K562 (cell line): ENCODE data around the gene BID. TPM values are rescaled to one million over a fixed set of nuclear protein-coding genes. Genes with fewer than 3 reads are reported as not detected.

Experiments used
- CBFB ChIP-seq: sonication (generic); formaldehyde crosslinking; IDR thresholded peaks from 2 replicates; pipeline ENCODE4 v1.4.0; 2020; ENCODE audit warnings: mild to moderate bottlenecking, missing genetic modification reagents
- CBX3 ChIP-seq, 2 experiments: IDR thresholded peaks; 1 replicate in 1 of 2; 2 replicates in 1 of 2; pipeline ENCODE4 v1.6.1; 2012; ENCODE audit warnings: inconsistent platforms in 2 of 2, low read length in 2 of 2, borderline replicate concordance in 1 of 2, control low read depth in 1 of 2
- ELF4 ChIP-seq: fragments of 450-650 bp; formaldehyde crosslinking; IDR thresholded peaks from 2 replicates; pipeline ENCODE4 v1.4.0; 2022; ENCODE audit warnings: missing genetic modification characterization
- FOXA1 ChIP-seq: fragments of 450-650 bp; IDR thresholded peaks from 2 replicates; pipeline ENCODE4 v1.6.1; 2016; ENCODE audit warnings: mild to moderate bottlenecking, borderline replicate concordance
- HDAC1 ChIP-seq, 2 experiments: fragments of 450-650 bp; IDR thresholded peaks; 2 replicates each; pipeline ENCODE4 v1.6.1; 2016 to 2017; ENCODE audit warnings: inconsistent platforms in 1 of 2, mild to moderate bottlenecking in 1 of 2, moderate library complexity in 1 of 2
- IRF2 ChIP-seq: sonication (generic); formaldehyde crosslinking; IDR thresholded peaks from 2 replicates; pipeline ENCODE4 v1.8.1; 2022; ENCODE audit warnings: mild to moderate bottlenecking, missing genetic modification reagents
- KAT8 ChIP-seq: fragments of 450-650 bp; IDR thresholded peaks from 2 replicates; pipeline ENCODE4 v1.6.1; 2016; ENCODE audit warnings: low read depth, mild to moderate bottlenecking
- KHSRP ChIP-seq: fragments of 450-650 bp; IDR thresholded peaks from 2 replicates; pipeline ENCODE4 v1.6.1; 2017
- L3MBTL2 ChIP-seq: fragments of 450-650 bp; IDR thresholded peaks from 2 replicates; pipeline ENCODE4 v1.6.1; 2016; ENCODE audit warnings: mild to moderate bottlenecking, moderate library complexity
- MXI1 ChIP-seq: IDR thresholded peaks from 2 replicates; pipeline ENCODE4 v1.6.1; 2011; ENCODE audit warnings: low read depth, mild to moderate bottlenecking, improper control_type of control experiment, low read length
- NCOA4 ChIP-seq: fragments of 450-650 bp; IDR thresholded peaks from 2 replicates; pipeline ENCODE4 v1.6.1; 2018; ENCODE audit warnings: mild to moderate bottlenecking; ENCODE audit not compliant: partially characterized antibody
- NONO ChIP-seq, 2 experiments: fragments of 200-400 bp in 1 of 2; fragments of 450-650 bp in 1 of 2; formaldehyde crosslinking in 1 of 2; IDR thresholded peaks; 2 replicates each; pipeline ENCODE4 v1.6.1; 2017; ENCODE audit warnings: low read depth in 2 of 2, mild to moderate bottlenecking in 2 of 2, moderate library complexity in 2 of 2, low read length in 1 of 2
- NR1H2 ChIP-seq: sonication (generic); formaldehyde crosslinking; IDR thresholded peaks from 2 replicates; pipeline ENCODE4 v1.4.0; 2020; ENCODE audit warnings: mild to moderate bottlenecking, missing genetic modification reagents
- PHF8 ChIP-seq: fragments of 200-600 bp; sonication (generic); IDR thresholded peaks from 2 replicates; pipeline ENCODE4 v1.6.1; 2012; ENCODE audit warnings: mixed run types, mild to moderate bottlenecking, inconsistent platforms, low read length, moderate library complexity, borderline replicate concordance
- RB1 ChIP-seq: fragments of 450-650 bp; IDR thresholded peaks from 2 replicates; pipeline ENCODE4 v1.6.1; 2017; ENCODE audit warnings: low read depth, mild to moderate bottlenecking
- SETDB1 ChIP-seq: IDR thresholded peaks from one replicate; pipeline ENCODE4 v1.6.1; 2012; ENCODE audit warnings: low read length, control low read depth, inconsistent platforms
- SIN3B ChIP-seq: fragments of 450-650 bp; IDR thresholded peaks from 2 replicates; pipeline ENCODE4 v1.6.1; 2017; ENCODE audit warnings: low read depth, mild to moderate bottlenecking, moderate library complexity
- SREBF2 ChIP-seq: sonication (generic); formaldehyde crosslinking; IDR thresholded peaks from 2 replicates; pipeline ENCODE4 v1.4.0; 2020; ENCODE audit warnings: mild to moderate bottlenecking, missing genetic modification reagents
- STAT5A ChIP-seq: IDR thresholded peaks from 2 replicates; pipeline ENCODE4 v1.6.1; 2012; ENCODE audit warnings: low read length, inconsistent platforms, borderline replicate concordance
- ZNF121 ChIP-seq: sonication (generic); formaldehyde crosslinking; conservative IDR thresholded peaks from 2 replicates; pipeline ENCODE4 v1.8.0; 2022; ENCODE audit warnings: missing genetic modification reagents
- ZNF165 ChIP-seq: fragments of 250-450 bp; sonication (Bioruptor Pico); IDR thresholded peaks from 2 replicates; pipeline ENCODE4 v1.4.0; 2020; ENCODE audit warnings: borderline replicate concordance
- ZNF224 ChIP-seq: sonication (generic); formaldehyde crosslinking; IDR thresholded peaks from 2 replicates; pipeline ENCODE4 v1.8.0; 2022; ENCODE audit warnings: mild to moderate bottlenecking, missing genetic modification reagents
- polyA plus RNA-seq, 8 experiments: library from polyadenylated mRNA; depleted of rRNA in 4 of 8; stranded (reverse) in 5 of 8; unstranded in 3 of 8; fragments of >200 nt; fragmentation: Nextera tagmentation in 2 of 8; fragmentation: Illumina TruSeq in 1 of 8; extraction: Ambion mirVana in 2 of 8; extraction: Trizol in 1 of 8; gene quantifications; 2 replicates each; pipeline versions ENCODE4 v1.2.1 to v1.2.3, GENCODE V29; 2011 to 2014; ENCODE audit warnings: inconsistent platforms in 1 of 8, missing spikeins in 1 of 8
- total RNA-seq, 7 experiments: library from RNA; depleted of rRNA in 6 of 7; stranded (reverse); fragments of >200 nt in 6 of 7; fragmentation: Illumina TruSeq in 2 of 7; extraction: Trizol in 2 of 7; gene quantifications; 2 replicates each; pipeline versions ENCODE4 v1.2.1 to v1.2.3, GENCODE V29; 2011 to 2021; ENCODE audit warnings: low replicate concordance in 1 of 7
- TF ChIP-seq, protein P1 (sequence below), 3 experiments: IDR thresholded peaks in 2 of 3; conservative IDR thresholded peaks in 1 of 3; 2 replicates each; pipeline ENCODE4 v1.5.1; 2011 to 2012; ENCODE audit warnings: low read length in 3 of 3, mild to moderate bottlenecking in 3 of 3, control low read depth in 2 of 3, improper control_type of control experiment in 1 of 3, inconsistent platforms in 1 of 3, low read depth in 1 of 3, mixed read lengths in 1 of 3, moderate library complexity in 1 of 3; ENCODE audit not compliant: insufficient read depth in 2 of 3
- TF ChIP-seq, protein P2 (sequence below): fragments of 200-800 bp; sonication (Bioruptor generic); IDR thresholded peaks from 2 replicates; pipeline ENCODE4 v1.6.1; 2017; ENCODE audit warnings: missing genetic modification characterization, missing compliant biosample characterization
- TF ChIP-seq, protein P3 (sequence below): sonication (generic); formaldehyde crosslinking; IDR thresholded peaks from 2 replicates; pipeline ENCODE4 v1.8.1; 2023; ENCODE audit warnings: mild to moderate bottlenecking, missing genetic modification reagents, moderate library complexity

BID gene
- total and polyA plus RNA-seq, 9 of the 15 experiments (the other 6 are each of a cell fraction or from before 2014, with no cell fraction given), result 5.2 to 209 (median 63.7) TPM

DNA sequence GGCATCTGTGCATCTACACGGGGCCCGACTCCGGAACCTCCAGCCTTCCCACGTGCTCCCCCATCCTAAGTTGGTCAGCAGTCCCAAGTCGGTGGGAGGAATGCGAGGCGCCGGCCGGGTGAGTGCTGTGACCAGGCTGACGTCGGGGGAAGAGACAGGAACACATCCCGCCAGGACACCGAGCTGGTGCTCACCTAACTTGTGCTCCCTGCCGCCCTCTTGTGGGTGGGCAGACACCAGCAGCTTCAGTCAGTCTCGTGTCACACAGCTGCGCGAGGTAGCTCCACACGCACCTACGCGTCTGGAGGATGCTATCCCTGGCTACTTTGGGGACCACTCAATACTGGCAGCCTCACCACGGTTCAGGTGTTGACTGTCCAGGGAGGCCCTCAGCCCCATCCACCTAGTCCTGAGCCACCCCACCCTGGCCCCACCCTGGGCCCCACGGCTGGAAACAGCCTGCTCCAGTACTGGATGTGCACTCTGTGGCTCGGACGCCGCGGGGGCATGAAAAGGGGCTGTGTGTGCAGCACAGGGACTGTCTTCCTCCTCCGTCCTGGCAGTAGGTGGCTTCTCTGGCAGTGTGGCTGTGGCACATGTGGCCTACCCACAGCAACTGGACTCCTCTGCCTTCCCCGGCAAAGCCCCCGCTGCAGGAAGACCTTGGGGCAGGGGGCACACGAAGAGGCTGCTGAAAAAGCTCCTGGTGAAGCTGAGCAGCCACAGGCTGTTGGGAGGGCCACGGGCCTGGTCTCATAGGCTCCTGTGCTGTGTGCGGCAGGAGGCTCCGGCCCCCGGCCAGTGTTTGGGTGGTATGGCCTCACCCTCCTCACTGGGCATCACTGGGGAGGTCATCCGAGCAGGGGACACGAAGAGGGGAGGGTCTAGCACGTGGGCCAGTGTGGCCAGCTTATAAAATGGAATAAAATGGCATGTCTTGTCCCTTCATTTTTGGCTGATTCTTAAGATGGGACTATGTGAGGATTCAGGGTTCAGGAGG is 11.2 kb upstream of the BID start (continued):
- TF ChIP-seq CBFB, result 0 out of 2 replicates have a peak, but pooled peaks have one; percentile 39
- peak; percentile 25; the same call in 1 of the 2 replicates for TF ChIP-seq RB1
- TF ChIP-seq NR1H2 (CRISPR knock-in tag), result no peak
- no peak for TF ChIP-seq KHSRP
- TF ChIP-seq, protein P1, sequence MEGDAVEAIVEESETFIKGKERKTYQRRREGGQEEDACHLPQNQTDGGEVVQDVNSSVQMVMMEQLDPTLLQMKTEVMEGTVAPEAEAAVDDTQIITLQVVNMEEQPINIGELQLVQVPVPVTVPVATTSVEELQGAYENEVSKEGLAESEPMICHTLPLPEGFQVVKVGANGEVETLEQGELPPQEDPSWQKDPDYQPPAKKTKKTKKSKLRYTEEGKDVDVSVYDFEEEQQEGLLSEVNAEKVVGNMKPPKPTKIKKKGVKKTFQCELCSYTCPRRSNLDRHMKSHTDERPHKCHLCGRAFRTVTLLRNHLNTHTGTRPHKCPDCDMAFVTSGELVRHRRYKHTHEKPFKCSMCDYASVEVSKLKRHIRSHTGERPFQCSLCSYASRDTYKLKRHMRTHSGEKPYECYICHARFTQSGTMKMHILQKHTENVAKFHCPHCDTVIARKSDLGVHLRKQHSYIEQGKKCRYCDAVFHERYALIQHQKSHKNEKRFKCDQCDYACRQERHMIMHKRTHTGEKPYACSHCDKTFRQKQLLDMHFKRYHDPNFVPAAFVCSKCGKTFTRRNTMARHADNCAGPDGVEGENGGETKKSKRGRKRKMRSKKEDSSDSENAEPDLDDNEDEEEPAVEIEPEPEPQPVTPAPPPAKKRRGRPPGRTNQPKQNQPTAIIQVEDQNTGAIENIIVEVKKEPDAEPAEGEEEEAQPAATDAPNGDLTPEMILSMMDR (IDR thresholded peaks at IDR 0.05 in 2 of 3, conservative IDR thresholded peaks at IDR 0.05 in 1 of 3; ENCODE audit: insufficient read depth in 2 of 3, low read depth in 1 of 3, low read length in 3 of 3), result peak; percentile 88 to 97 (median 92)
- no peak for TF ChIP-seq SETDB1
- TF ChIP-seq HDAC1 (IDR thresholded peaks at IDR 0.05), result peak in 1 of 2 experiments; percentile 25; a peak in 1 of 4 replicates
- TF ChIP-seq ZNF165, result no peak
- no peak; the same call in 1 of the 2 replicates for TF ChIP-seq PHF8
- no peak for TF ChIP-seq SIN3B
- TF ChIP-seq IRF2, result no peak
- TF ChIP-seq, protein P2, sequence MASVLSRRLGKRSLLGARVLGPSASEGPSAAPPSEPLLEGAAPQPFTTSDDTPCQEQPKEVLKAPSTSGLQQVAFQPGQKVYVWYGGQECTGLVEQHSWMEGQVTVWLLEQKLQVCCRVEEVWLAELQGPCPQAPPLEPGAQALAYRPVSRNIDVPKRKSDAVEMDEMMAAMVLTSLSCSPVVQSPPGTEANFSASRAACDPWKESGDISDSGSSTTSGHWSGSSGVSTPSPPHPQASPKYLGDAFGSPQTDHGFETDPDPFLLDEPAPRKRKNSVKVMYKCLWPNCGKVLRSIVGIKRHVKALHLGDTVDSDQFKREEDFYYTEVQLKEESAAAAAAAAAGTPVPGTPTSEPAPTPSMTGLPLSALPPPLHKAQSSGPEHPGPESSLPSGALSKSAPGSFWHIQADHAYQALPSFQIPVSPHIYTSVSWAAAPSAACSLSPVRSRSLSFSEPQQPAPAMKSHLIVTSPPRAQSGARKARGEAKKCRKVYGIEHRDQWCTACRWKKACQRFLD, result no peak
- no peak for TF ChIP-seq MXI1
- no peak for TF ChIP-seq NCOA4
- TF ChIP-seq SREBF2 (CRISPR knock-in tag), result no peak
- TF ChIP-seq, protein P3, sequence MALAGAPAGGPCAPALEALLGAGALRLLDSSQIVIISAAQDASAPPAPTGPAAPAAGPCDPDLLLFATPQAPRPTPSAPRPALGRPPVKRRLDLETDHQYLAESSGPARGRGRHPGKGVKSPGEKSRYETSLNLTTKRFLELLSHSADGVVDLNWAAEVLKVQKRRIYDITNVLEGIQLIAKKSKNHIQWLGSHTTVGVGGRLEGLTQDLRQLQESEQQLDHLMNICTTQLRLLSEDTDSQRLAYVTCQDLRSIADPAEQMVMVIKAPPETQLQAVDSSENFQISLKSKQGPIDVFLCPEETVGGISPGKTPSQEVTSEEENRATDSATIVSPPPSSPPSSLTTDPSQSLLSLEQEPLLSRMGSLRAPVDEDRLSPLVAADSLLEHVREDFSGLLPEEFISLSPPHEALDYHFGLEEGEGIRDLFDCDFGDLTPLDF, result no peak
- TF ChIP-seq ELF4, result no peak
- TF ChIP-seq ZNF121 (CRISPR knock-in tag), result no peak
- no peak for TF ChIP-seq FOXA1
- no peak for TF ChIP-seq CBX3 (IDR thresholded peaks at IDR 0.05; ENCODE audit: borderline replicate concordance in 1 of 2, low read length in 2 of 2)
- peak; percentile 89 for TF ChIP-seq L3MBTL2
- TF ChIP-seq KAT8, result no peak
- no peak for TF ChIP-seq STAT5A
- TF ChIP-seq NONO (IDR thresholded peaks at IDR 0.05; ENCODE audit: low read depth in 2 of 2, low read length in 1 of 2), result no peak
- no peak for TF ChIP-seq ZNF224 (CRISPR knock-in tag)
